CD4-positive, alpha-beta T cell treated with Interleukin-1 beta for 1 hour (primary cell): ENCODE data around the gene ERP44.
"Not testable (repeated sequence)": the region's sequence is repeated elsewhere in the genome, so short reads cannot be mapped to it uniquely, and the experiment has no call there.

Source experiments
- DNase-seq, 2 donors: peaks; one replicate each; pipeline ENCODE4 v3.0.0-alpha.2; 2020 to 2022

The ERP44 gene

DNA sequence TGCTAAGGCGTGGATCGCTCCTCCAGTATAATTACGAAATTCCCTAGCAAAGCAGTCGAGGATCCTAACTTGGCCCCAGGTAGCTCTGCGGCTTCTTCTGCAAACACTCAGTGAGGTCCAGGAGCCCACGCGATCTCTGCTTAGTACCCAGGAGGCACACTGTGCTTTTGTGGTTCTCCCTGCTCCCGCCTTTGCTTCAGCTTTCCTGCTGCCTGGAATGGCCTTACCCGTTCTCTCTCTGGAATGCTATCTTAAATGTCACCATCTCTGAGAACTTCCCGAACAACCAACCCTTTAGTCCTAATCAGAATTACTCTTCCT lies 882 bp upstream of the ERP44 start:
- DNase-seq: no peak

DNA sequence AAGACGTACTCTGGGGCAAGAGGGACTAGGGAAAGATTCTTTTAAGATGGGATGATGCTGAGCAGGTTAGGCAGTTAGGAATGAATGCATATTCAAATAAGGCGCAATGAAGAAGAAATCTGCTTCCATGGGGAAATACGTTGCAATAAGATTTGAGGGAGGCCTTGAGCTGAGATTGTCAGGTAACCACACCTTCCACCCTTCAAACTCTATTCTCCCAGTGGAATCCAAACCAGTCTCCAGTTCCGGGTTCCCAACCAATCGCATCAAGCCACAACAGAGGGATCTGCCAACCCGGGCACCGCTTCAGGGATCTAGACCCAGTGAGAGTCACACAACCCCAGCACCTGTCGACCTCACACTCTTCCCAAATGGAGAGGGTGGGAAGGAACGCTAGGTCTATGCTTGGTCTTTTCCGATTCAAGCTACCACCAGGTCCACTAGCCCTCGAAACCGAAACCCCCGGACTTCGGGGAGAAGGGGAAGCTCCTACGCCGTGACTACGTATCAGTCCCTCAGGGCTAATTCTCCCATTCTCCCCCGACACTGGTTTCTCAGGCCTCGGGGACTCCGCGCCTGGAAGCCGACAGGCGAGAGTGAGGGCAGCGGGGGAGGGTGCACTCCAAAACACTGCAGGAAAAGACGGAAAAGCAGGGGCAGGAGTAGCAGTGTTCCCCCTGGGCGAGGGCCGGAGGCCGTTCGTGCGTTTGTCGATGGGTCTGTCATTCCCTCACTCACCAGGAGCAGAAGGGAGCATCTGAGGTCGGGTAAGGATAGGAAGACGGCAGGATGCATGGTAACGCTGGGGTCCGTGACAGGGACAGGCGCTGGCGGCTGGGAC lies 534 bp downstream of the ERP44 start:
- DNase-seq: peak; percentile 42 to 53

GRCh38 chr9:100096378-100096916 lies 2.4 kb downstream of the ERP44 start:
- no peak for DNase-seq

DNA sequence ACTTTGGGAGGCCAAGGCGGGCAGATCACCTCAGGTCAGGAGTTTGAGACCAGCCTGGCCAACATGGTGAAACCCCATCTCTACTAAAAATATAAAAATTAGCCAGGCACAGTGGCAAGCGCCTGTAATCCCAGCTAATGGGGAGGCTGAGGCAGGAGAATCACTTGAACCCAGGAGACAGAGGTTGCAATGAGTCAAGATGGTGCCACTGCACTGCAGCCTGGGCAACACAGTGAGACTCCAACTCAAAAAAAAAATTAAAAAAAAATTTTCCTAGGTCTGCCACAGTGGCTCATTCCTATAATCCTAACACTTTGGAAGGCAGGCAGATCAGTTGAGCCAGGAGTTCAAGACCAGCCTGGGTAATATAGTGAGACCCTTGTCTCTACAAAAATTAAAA lies 4.4 kb downstream of the ERP44 start:
- DNase-seq: not testable (repeated sequence)

DNA sequence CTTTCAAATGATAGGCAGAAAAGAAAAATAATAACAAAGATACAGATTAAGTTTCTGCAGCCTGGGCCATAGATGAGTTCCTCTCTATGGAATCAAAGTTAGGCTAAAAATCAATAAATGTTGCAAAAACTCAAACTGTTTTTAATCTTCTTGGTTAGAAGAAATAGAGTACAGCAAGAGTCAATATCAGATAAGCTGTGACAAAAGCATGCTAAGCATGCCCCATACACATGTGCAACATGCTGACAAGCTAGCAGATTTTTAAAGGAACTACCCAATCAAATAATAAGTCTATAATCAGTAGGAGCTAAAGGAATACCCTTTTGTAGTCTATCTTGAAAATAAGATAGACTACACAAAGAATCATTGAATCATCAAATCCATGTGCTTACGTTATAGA lies 6.7 kb downstream of the ERP44 start:
- no peak for DNase-seq

- no peak for DNase-seq
Observed at GRCh38 chr9:100091650-100092049, 7.2 kb downstream of the ERP44 start.

GRCh38 chr9:100090880-100091279 lies 7.9 kb downstream of the ERP44 start:
- no peak for DNase-seq

- DNase-seq: no peak
Observed at GRCh38 chr9:100088202-100088601, 10.6 kb downstream of the ERP44 start.

- peak in 1 of 2 donors; percentile 45 for DNase-seq
Observed at GRCh38 chr9:100087218-100087617, 11.6 kb downstream of the ERP44 start.

DNA sequence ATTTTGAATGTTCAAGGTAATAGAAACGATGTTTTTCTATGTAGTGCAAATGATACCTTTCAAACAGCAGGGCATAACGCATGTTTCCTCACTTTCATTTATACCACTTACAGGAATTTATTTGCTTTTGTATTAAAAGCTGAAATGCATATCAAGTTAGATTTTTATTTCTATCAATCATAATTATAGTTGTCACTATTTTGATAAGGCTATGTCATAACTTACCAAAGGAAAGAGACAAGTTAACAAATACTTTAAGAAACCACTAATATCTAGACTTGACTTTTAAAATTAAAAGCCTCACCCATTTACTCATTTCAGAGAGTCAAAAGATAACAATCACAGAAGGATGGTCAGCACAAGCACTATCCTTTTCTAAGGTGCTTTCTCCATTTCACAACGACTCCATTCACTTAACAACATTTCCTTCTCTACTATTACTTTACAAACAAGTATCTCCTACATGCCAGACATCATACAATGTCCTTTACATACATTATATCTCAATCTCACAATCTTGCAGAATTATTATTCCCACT lies 12.6 kb downstream of the ERP44 start:
- no peak for DNase-seq

- DNase-seq: peak in 1 of 2 donors; percentile 42
Observed at GRCh38 chr9:100084734-100085133, 14.1 kb downstream of the ERP44 start.

- no peak for DNase-seq
Observed at GRCh38 chr9:100084128-100084453, 14.7 kb downstream of the ERP44 start.

DNA sequence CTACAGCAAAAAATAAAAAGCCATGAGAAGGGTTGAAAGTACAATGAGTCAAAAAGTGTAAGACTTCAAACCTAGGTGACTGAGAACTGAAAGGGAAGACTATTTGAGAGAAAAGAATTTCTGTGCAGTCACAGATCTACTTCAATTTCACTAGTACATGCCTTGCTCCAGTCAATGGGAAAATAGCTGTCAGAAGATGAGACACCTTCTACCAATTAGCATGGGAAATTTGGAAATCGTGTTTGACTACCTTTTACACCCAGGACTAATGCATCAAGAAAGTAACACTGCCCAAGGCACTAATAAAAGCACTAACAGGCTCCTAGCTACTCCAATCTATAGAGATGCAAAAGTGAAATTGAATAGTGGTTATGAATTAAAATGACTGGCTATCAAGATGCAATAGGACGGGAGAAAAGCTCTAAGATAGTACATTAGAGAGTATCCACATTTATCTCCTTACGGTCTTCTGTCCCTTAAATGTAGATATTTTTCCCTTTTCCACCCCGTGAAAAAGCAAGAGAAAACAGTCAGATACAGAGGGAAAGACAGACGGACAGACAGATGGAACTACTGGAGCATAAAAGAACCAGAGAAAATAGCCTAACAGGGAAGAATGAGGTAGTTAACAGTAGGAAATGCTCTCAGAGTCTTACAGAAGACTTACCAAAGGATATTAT lies 15.2 kb downstream of the ERP44 start:
- no peak for DNase-seq

GRCh38 chr9:100082782-100083181 lies 16.0 kb downstream of the ERP44 start:
- DNase-seq: no peak

DNA sequence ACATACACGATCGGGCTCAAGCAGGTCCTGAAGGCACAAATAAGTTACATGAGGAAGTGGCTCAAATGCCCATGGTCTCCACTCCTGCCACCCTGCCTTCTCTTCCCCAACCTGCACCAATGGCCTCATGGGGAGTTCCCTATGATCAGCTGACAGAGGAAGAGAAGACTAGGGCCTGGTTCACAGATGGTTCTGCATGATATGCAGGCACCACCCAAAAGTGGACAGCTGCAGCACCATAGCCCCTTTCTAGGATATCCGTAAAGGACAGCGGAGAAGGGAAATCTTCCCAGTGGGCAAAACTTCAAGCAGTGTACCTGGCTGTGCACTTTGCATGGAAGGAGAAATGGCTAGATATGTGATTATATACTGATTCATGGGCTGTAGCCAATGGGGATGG lies 22.5 kb downstream of the ERP44 start:
- not testable (repeated sequence) for DNase-seq

DNA sequence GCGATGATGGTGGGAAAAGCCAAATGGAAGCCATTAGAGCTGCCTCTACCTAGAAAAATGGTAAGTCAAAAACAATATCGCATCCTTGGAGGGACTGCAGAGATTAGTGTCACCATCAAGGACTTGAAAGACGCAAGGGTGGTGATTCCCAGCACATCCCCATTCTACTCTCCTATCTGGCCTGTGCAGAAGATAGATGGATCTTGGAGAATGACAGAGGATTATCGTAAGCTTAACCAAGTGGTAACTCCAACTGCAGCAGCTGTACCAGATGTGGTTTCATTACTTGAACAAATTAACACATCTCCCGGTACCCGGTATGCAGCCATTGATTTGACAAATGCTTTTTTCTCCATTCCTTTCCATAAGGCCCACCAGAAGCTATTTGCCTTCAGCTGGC lies 23.8 kb downstream of the ERP44 start:
- DNase-seq: no peak

DNA sequence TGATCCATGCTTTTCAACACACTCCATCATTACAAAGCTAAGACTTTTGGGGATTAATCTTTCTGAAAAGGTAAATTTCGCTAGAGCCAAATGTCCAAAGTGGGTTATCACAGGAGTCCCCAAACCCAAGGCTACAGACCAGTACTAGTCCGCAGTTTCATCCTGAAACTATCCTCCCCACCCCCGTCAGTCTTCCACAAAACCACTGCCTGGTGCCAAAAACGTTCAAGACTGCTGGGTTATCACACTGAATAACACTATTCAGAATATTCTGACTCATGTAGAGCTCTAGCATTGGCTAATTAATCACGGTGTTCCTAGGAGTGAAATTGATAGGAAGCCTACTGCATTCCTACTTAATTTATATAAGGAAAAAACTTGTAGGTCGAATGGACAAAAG lies 24.7 kb downstream of the ERP44 start:
- no peak for DNase-seq

GRCh38 chr9:100072805-100073204 lies 26.0 kb downstream of the ERP44 start:
- no peak for DNase-seq

GRCh38 chr9:100071271-100071670 lies 27.5 kb downstream of the ERP44 start:
- no peak for DNase-seq

DNA sequence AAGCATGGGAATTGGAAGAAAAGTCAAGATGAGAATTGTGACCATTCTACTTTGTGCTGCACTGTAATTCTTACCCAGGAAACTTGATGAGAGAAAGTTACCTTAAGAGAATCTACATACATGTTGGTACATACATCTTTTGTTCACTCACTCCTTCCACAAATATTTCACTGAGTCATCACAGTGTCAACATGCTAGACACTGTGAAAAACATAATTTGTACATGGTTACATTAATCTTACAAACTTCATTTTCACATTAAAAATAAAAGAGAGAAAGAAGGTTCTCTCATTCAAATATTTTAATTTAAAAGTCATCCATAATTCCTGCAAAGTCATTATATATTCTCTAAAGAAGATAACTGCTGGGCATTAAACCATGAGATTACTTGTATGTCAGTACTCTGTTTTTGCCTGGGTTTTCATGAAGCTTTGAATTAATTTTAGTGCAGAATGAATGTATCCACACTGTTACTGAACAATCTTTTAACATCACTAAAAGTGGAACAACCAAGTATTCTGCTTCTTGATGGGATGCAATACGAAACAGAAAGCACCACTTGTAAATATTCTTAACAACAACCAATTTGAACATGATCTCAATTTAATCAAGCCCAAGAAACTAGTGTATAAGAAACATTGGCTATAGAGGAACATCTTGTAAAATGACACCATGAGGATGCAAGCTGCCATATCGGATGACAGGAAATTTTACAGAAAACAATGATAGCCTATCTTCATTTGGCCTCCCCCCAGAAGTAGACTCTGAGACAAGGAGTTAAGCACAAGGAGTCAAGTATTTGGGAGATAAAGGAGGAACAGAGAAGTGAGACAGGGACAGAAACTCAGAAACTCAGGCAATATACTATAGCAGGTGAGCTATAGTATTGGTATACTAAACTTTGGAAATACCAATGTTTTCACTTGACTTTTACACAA lies 28.4 kb downstream of the ERP44 start:
- no peak for DNase-seq

GRCh38 chr9:100069068-100069467 lies 29.7 kb downstream of the ERP44 start:
- DNase-seq: not testable (repeated sequence)

- not testable (repeated sequence) for DNase-seq
Observed at GRCh38 chr9:100067990-100068389, 30.8 kb downstream of the ERP44 start.

- DNase-seq: no peak
Observed at GRCh38 chr9:100066539-100066938, 32.3 kb downstream of the ERP44 start.
